ENCODE measurements around the gene CDH23.

DNA sequence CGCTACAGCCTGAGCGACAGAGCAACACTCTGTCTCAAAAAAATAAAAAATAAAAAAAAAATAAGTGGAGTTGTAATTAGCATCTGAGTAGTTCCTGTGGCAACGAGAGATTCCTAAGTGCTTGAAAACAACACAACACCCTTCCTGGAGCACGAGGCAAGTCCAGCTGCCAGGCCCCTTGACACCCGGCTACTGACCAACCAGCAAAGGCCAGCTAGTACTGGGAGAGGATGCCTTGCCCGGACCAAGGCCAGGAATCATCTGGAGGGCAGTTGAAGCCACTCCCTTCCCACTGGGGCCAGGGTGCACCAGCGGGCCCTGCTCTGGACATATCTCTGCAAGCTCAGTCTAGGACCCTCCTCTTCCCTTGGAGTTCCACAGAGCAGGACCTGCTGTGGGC, 322.3 kb downstream of the CDH23 start:
- TF ChIP-seq, protein P1, sequence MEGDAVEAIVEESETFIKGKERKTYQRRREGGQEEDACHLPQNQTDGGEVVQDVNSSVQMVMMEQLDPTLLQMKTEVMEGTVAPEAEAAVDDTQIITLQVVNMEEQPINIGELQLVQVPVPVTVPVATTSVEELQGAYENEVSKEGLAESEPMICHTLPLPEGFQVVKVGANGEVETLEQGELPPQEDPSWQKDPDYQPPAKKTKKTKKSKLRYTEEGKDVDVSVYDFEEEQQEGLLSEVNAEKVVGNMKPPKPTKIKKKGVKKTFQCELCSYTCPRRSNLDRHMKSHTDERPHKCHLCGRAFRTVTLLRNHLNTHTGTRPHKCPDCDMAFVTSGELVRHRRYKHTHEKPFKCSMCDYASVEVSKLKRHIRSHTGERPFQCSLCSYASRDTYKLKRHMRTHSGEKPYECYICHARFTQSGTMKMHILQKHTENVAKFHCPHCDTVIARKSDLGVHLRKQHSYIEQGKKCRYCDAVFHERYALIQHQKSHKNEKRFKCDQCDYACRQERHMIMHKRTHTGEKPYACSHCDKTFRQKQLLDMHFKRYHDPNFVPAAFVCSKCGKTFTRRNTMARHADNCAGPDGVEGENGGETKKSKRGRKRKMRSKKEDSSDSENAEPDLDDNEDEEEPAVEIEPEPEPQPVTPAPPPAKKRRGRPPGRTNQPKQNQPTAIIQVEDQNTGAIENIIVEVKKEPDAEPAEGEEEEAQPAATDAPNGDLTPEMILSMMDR (conservative IDR thresholded peaks at IDR 0.05; ENCODE audit: low read length) = no peak
- no peak for TF ChIP-seq EZH2phosphoT487 (IDR thresholded peaks at IDR 0.05; ENCODE audit: borderline replicate concordance)

All from Loucy (cell line).